IMR-90 (cell line): ENCODE measurements around the gene ICAM1. TPM values are rescaled to one million over a fixed set of nuclear protein-coding genes. Genes with fewer than 3 reads are reported as not detected.

Experiments used
- ATAC-seq: fragments of 200-7000 bp; cut with Tn5 transposase; 2 replicates; pipeline ENCODE4 v1.9.1; 2020; ENCODE audit warnings: low read depth, mild to moderate bottlenecking, moderate library complexity
- BruUV-seq: library from RNA; stranded (reverse); fragments of 400-500 nt; replicated peaks from 2 replicates; lab custom pipeline; 2021; lab: Mats Ljungman, UMichigan
- CTCF ChIA-PET: fragments of 300-600 bp; formaldehyde crosslinking; extraction: SDS; loops from one replicate; lab custom pipeline; 2021; ENCODE audit warnings: antibody characterized with exemption; lab: Yijun Ruan, JAX
- POLR2A ChIA-PET: fragments of 300-600 bp; sonication (Branson Sonifier 250); formaldehyde crosslinking; loops from one replicate; lab custom pipeline; 2022; ENCODE audit warnings: antibody characterized with exemption; ENCODE audit not compliant: unreplicated experiment; lab: Charles Lee
- DNase-seq: peaks from one replicate; pipeline ENCODE4 v3.0.0; 2013
- H2AFZ ChIP-seq: replicated peaks from 2 replicates; pipeline ENCODE3; 2013; ENCODE audit warnings: low read length, mild to moderate bottlenecking; ENCODE audit not compliant: poor library complexity
- H2AK5ac ChIP-seq: 2 replicates; pipeline ENCODE4 v1.6.1; 2013; ENCODE audit warnings: low read depth, low read length, inconsistent platforms
- H2AK9ac ChIP-seq: replicated peaks from 2 replicates; pipeline ENCODE3; 2013; ENCODE audit warnings: mild to moderate bottlenecking, low read depth, low read length, moderate library complexity; ENCODE audit not compliant: poor library complexity
- H2BK120ac ChIP-seq: 2 replicates; pipeline ENCODE4 v1.6.1; 2013; ENCODE audit warnings: low read depth, low read length, inconsistent platforms
- H2BK15ac ChIP-seq: 3 replicates; pipeline ENCODE4 v1.6.1; 2013; ENCODE audit warnings: low read depth, low read length, inconsistent platforms
- H2BK20ac ChIP-seq: 2 replicates; pipeline ENCODE4 v1.6.1; 2013; ENCODE audit warnings: low read depth, mild to moderate bottlenecking, inconsistent platforms, low read length, moderate library complexity
- H2BK5ac ChIP-seq: 2 replicates; pipeline ENCODE4 v1.6.1; 2013; ENCODE audit warnings: mild to moderate bottlenecking, low read depth, low read length, inconsistent platforms; ENCODE audit not compliant: poor library complexity, severe bottlenecking
- H3K14ac ChIP-seq: replicated peaks from 2 replicates; pipeline ENCODE4 v1.6.1; 2013; ENCODE audit warnings: low read depth, low read length, inconsistent platforms
- H3K18ac ChIP-seq: 2 replicates; pipeline ENCODE4 v1.6.1; 2013; ENCODE audit warnings: low read depth, low read length, control low read depth
- H3K23ac ChIP-seq: 2 replicates; pipeline ENCODE4 v1.6.1; 2013; ENCODE audit warnings: low read depth, low read length, inconsistent platforms
- H3K27ac ChIP-seq: 2 replicates; pipeline ENCODE4 v1.5.1; 2013; ENCODE audit warnings: mild to moderate bottlenecking, control low read depth, low read length; ENCODE audit not compliant: insufficient read depth
- H3K27me3 ChIP-seq: 2 replicates; pipeline ENCODE4 v1.6.1; 2013; ENCODE audit warnings: low read length; ENCODE audit not compliant: control insufficient read depth, insufficient read depth
- H3K36me3 ChIP-seq: 2 replicates; pipeline ENCODE4 v1.6.1; 2013; ENCODE audit warnings: low read length, mixed read lengths; ENCODE audit not compliant: control insufficient read depth, insufficient read depth
- H3K4ac ChIP-seq: 2 replicates; pipeline ENCODE4 v1.6.1; 2013; ENCODE audit warnings: low read depth, low read length, inconsistent platforms
- H3K4me1 ChIP-seq: 2 replicates; pipeline ENCODE4 v1.6.1; 2013; ENCODE audit warnings: low read length, mixed read lengths; ENCODE audit not compliant: control insufficient read depth, insufficient read depth
- H3K4me2 ChIP-seq: 2 replicates; pipeline ENCODE4 v1.6.1; 2013; ENCODE audit warnings: low read depth, mild to moderate bottlenecking, control low read depth, low read length, moderate library complexity
- H3K4me3 ChIP-seq: 2 replicates; pipeline ENCODE4 v1.5.1; 2013; ENCODE audit warnings: low read depth, mild to moderate bottlenecking, control low read depth, low read length, moderate library complexity; ENCODE audit not compliant: insufficient read depth
- H3K56ac ChIP-seq: 2 replicates; pipeline ENCODE4 v1.6.1; 2013; ENCODE audit warnings: low read length, inconsistent platforms; ENCODE audit not compliant: insufficient read depth; ENCODE audit errors: extremely low read depth
- H3K79me1 ChIP-seq, 2 experiments: 2 replicates each; pipeline ENCODE4 v1.6.1; 2013; ENCODE audit warnings: low read length in 2 of 2, inconsistent platforms in 1 of 2, low read depth in 1 of 2
- H3K9ac ChIP-seq: 2 replicates; pipeline ENCODE4 v1.6.1; 2013; ENCODE audit warnings: low read depth, low read length, control low read depth
- H3K9me1 ChIP-seq: 2 replicates; pipeline ENCODE4 v1.6.1; 2013; ENCODE audit warnings: low read length, inconsistent platforms; ENCODE audit not compliant: insufficient read depth
- H3K9me3 ChIP-seq: 2 replicates; pipeline ENCODE4 v1.6.1; 2013; ENCODE audit warnings: low read length; ENCODE audit not compliant: control insufficient read depth, insufficient read depth
- H4K20me1 ChIP-seq: 2 replicates; pipeline ENCODE4 v1.6.1; 2013; ENCODE audit warnings: low read length, inconsistent platforms; ENCODE audit not compliant: insufficient read depth
- H4K5ac ChIP-seq: 2 replicates; pipeline ENCODE4 v1.6.1; 2013; ENCODE audit warnings: mild to moderate bottlenecking, low read depth, low read length, control low read depth
- H4K8ac ChIP-seq, 2 experiments: 2 replicates each; pipeline ENCODE4 v1.6.1; 2013; ENCODE audit warnings: low read depth in 2 of 2, low read length in 2 of 2, control low read depth in 1 of 2, inconsistent platforms in 1 of 2
- H4K91ac ChIP-seq: 2 replicates; pipeline ENCODE4 v1.6.1; 2013; ENCODE audit warnings: low read depth, low read length, inconsistent platforms; ENCODE audit not compliant: insufficient read depth
- CHD1 ChIP-seq: IDR thresholded peaks from 2 replicates; pipeline ENCODE4 v1.6.1; 2012; ENCODE audit warnings: low read depth, low read length, improper control_type of control experiment
- NFE2L2 ChIP-seq: fragments of 150-350 bp; IDR thresholded peaks from 2 replicates; pipeline ENCODE4 v1.6.1; 2016; ENCODE audit warnings: low read depth, mild to moderate bottlenecking, low read length
- WGBS, 2 experiments: methylation state at CpG; one replicate each; pipeline versions ENCODE4 v1.1.5 to v1.1.7; 2013; ENCODE audit warnings: missing lambda C conversion rate in 2 of 2; ENCODE audit not compliant: insufficient read length in 1 of 2; ENCODE audit errors: extremely low coverage in 2 of 2; 5-methylcytosine and 5-hydroxymethylcytosine counted together
- dilution Hi-C: fragments of 300-500 bp; cut with HindIII; formaldehyde crosslinking; loops from one replicate; pipeline ENCODE4 v1.14.3; 2018; ENCODE audit warnings: low sequenced_read_pairs; ENCODE audit not compliant: unreplicated experiment
- in situ Hi-C: fragments of 300-500 bp; cut with MboI; formaldehyde crosslinking; loops from 3 replicates; pipeline ENCODE4 v1.14.3; 2019; ENCODE audit warnings: low sequenced_read_pairs, inconsistent platforms, mixed read lengths
- intact Hi-C: fragments of 100-400 bp; cut with micrococcal nuclease; formaldehyde crosslinking; loops from 2 replicates; pipeline ENCODE4 v1.10.0; 2022
- polyA plus RNA-seq, 3 experiments: library from polyadenylated mRNA; depleted of rRNA; stranded (reverse); fragments of >200 nt; gene quantifications; 2 replicates each; pipeline ENCODE4 v1.2.3, GENCODE V29; 2012; ENCODE audit warnings: low replicate concordance in 1 of 3
- total RNA-seq: library from RNA; depleted of rRNA; stranded (reverse); fragments of >200 nt; gene quantifications from 2 replicates; pipeline ENCODE4 v1.2.3, GENCODE V29; 2012

The ICAM1 gene
- total and polyA plus RNA-seq, 2 of the 4 experiments (the other 2 are of a cell fraction), result 10.6 to 19.1 TPM

GRCh38 chr19:10226021-10226375 is 44.9 kb upstream of the ICAM1 start:
- in situ Hi-C loops (no loop called here), dilution Hi-C loops (no loop called here), intact Hi-C loops (no loop called here)
- ATAC-seq (no peak), DNase-seq (no peak)
- TF ChIP-seq NFE2L2, result no peak
- 0 out of 2 replicates have a peak, but pooled peaks have one; percentile 35 for TF ChIP-seq CHD1
- Histone ChIP-seq H3K27me3 (no peaks in the 10 kb centered on the region), H2AFZ (peak overlapping the region; percentile 89), H4K20me1 (peaks cover 32% of the 10 kb centered on the region), H2AK5ac (peak overlapping the region; percentile 84), H3K27ac (peak overlapping the region; percentile 95), H2BK15ac (peak overlapping the region; percentile 79; the same call in 2 of the 3 replicates), H3K36me3 (peaks cover 37% of the 10 kb centered on the region), H3K4ac (peak overlapping the region; percentile 93), H2AK9ac (peak overlapping the region; percentile 97), H3K4me1 (peaks cover 25% of the 10 kb centered on the region), H4K8ac (peak overlapping the region; percentile 2 to 87), H3K4me3 (no peak overlapping the region), H3K56ac (peak overlapping the region; percentile 5), H3K4me2 (peak overlapping the region; percentile 58), H2BK120ac (peak overlapping the region; percentile 92), H2BK5ac (peak overlapping the region; percentile 91), H3K9me1 (peaks cover 25% of the 10 kb centered on the region), H2BK20ac (peak overlapping the region; percentile 79), H3K79me1 (peaks cover 29 to 86% of the 10 kb centered on the region in 2 experiments; a peak in 3 of 4 replicates), H4K91ac (peak overlapping the region; percentile 79), H3K23ac (peak overlapping the region; percentile 79; the same call in 1 of the 2 replicates), H3K18ac (peak overlapping the region; percentile 61), H3K9ac (peak overlapping the region; percentile 19), H4K5ac (peak overlapping the region; percentile 66), H3K9me3 (no peaks in the 10 kb centered on the region), H3K14ac (peak overlapping the region; percentile 81; the same call in 1 of the 2 replicates)
- CTCF ChIA-PET, result no interaction called here
- BruUV-seq, result no TSS peak
- 38% methylated on average over 4 of the region's 6 CpGs; no CpG with 5 or more reads in 1 of the 2 experiments for WGBS, 2 experiments
- POLR2A ChIA-PET, result interaction anchor here (0.5 kb wide), 1 partner anchor 48 kb away, joined by 5 read pairs; no protein-coding TSS in a partner anchor
